ENCODE measurements around the gene GABRD.

GABRD gene

DNA sequence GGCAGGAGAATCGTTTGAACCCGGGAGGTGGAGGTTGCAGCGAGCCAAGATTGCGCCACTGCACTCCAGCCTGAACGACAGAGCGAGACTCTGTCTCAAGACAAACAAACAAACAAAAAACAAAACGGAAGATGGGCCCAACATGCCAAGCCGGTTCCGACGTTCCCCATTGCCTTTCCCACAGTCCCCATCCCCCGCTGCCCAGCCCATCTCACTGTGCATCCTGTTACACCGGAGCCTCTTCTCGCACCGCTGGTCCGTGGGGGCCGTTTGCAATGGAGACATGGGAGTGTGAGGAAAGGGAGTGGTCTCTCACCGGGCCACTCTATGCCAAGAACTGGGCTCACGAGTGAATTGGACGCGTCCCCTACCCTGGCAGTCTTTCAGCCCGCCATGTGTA lies 14.3 kb upstream of the GABRD start:
- Histone ChIP-seq H3K36me3 (no peaks in the 10 kb centered on the region), H3K9me3 (ENCODE audit: severe bottlenecking) (no peaks in the 10 kb centered on the region), H3K27me3 (ENCODE audit: insufficient read depth, low read depth, severe bottlenecking) (no peaks in the 10 kb centered on the region), H3K27ac (no peak overlapping the region), H3K4me3 (ENCODE audit: low read depth, low read length) (no peak overlapping the region)
- no peak for TF ChIP-seq CTCF (IDR thresholded peaks at IDR 0.05; ENCODE audit: low read depth, low read length)
- DNase-seq, result no peak

DNA sequence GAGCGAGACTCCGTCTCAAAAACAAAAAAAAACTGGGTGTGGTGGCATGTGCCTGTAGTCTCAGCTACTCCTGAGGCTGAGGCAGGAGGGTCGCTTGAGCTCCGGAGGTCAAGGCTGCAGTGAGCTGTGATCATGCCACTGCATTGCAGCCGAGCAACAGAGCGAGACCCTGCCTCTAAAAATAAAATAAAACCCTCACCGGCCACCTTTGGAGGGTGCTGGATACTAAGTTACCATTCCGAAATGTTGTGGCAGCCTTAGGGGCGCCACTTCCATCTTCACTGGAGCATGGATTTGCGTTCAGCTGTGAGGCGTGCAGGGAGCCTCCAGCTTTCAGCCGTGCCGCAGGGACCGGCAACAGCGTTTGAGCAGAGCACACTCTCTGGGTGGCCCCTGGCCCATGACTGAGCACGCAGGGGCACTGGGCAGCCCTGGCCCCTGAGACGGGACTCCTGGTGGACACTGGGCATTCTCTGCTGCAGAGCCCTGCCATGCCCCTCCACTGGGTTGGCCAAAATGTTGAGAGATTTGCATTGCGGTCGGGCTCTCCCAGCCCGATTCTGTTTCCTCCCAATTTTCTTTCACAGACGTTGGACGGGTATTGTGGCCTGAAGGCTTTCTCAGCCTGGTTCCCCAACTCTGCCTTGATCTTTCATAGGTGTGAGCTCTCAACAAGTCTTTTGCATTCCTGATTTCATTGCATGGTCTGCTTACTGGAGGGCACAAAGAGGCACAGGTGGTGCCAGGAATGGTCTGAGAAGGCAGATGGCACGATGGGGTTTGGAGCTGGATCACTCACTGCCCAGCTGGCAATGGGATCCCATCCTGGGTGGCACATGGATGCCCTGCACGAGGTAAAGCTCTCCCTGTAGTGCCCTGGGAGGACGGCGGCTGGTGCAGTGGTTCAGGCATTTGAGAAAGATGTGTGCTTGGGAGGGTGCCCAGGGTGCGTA lies 9.8 kb upstream of the GABRD start:
- no peak for DNase-seq
- Histone ChIP-seq H3K27me3 (ENCODE audit: insufficient read depth, low read depth, severe bottlenecking) (no peaks in the 10 kb centered on the region), H3K36me3 (no peaks in the 10 kb centered on the region), H3K4me3 (ENCODE audit: low read depth, low read length) (no peak overlapping the region), H3K27ac (no peak overlapping the region), H3K9me3 (ENCODE audit: severe bottlenecking) (no peaks in the 10 kb centered on the region)
- TF ChIP-seq CTCF (IDR thresholded peaks at IDR 0.05; ENCODE audit: low read depth, low read length), result no peak

DNA sequence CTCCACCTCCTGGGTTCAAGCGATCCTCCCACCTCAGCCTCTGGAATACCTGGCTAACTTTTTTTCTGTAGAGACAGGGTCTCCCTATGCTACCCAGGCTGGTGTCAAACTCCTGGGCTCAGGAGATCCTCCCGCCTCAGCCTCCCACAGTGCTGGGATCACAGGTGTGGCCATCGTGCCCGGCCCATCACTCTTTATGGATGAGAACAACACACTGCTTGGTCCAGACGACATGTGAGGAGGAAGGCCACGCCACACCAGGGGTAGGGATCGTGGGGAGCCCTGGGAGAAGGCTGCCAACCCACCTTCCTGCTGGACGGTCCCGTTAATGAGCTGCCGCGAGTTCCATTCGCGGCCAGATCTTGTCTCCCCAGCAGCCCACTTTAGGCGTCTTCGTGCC lies 5.0 kb upstream of the GABRD start:
- Histone ChIP-seq H3K27me3 (ENCODE audit: insufficient read depth, low read depth, severe bottlenecking) (peaks cover 22% of the 10 kb centered on the region), H3K27ac (no peak overlapping the region), H3K4me3 (ENCODE audit: low read depth, low read length) (no peak overlapping the region), H3K36me3 (no peaks in the 10 kb centered on the region), H3K9me3 (ENCODE audit: severe bottlenecking) (no peaks in the 10 kb centered on the region)
- DNase-seq, result no peak
- TF ChIP-seq CTCF (IDR thresholded peaks at IDR 0.05; ENCODE audit: low read depth, low read length), result no peak

GRCh38 chr1:2014741-2015735 lies 4.1 kb upstream of the GABRD start:
- Histone ChIP-seq H3K27ac (no peak overlapping the region), H3K36me3 (no peaks in the 10 kb centered on the region), H3K4me3 (ENCODE audit: low read depth, low read length) (no peak overlapping the region), H3K27me3 (ENCODE audit: insufficient read depth, low read depth, severe bottlenecking) (peaks cover 28% of the 10 kb centered on the region), H3K9me3 (ENCODE audit: severe bottlenecking) (no peaks in the 10 kb centered on the region)
- TF ChIP-seq CTCF (IDR thresholded peaks at IDR 0.05; ENCODE audit: low read depth, low read length), result no peak
- no peak for DNase-seq

DNA sequence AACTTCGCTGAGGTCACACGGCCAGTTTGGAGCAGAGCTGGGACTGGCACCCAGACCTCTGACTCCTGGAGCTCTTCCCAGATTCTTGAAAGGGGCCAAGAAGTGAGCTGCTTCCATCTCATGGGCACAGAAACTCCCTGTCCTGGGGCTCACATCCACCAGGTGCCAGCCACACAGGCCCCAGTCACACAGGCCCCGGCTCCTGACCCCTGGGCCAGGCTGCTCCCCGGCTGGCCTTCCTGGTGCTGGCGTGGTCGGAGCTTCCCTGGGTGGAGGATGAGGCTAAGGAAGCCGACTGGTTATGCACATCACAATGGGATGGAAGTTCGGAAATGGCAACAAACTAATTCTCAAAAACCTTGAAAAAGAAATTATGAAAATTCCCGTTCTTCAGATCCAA lies 3.0 kb upstream of the GABRD start:
- no peak for TF ChIP-seq CTCF (IDR thresholded peaks at IDR 0.05; ENCODE audit: low read depth, low read length)
- H3K4me3 ChIP-seq (ENCODE audit: low read depth, low read length), result no peak overlapping the region
- no peak overlapping the region for H3K27ac ChIP-seq
- no peaks in the 10 kb centered on the region for H3K9me3 ChIP-seq (ENCODE audit: severe bottlenecking)
- DNase-seq, result no peak
- H3K36me3 ChIP-seq, result no peaks in the 10 kb centered on the region
- H3K27me3 ChIP-seq (ENCODE audit: insufficient read depth, low read depth, severe bottlenecking), result peaks cover 36% of the 10 kb centered on the region
